GM18507 (cell line): Measurements from ENCODE around the gene SYT13.

Source experiments
- DNase-seq: peaks from one replicate; pipeline ENCODE4 v3.0.0; 2011; ENCODE audit warnings: low read depth; ENCODE audit not compliant: insufficient read length; ENCODE audit errors: extremely low spot score
- FAIRE-seq: peaks from 2 replicates; lab custom pipeline; 2011; peaks lifted over from hg19 to GRCh38; lab: Jason Lieb, UNC

The SYT13 gene

GRCh38 chr11:45285930-45286632 lies at the start of gene SYT13:
Gene SYT13, minus strand, starts transcription at chr11:45286341. Its CDS starts 134 bp downstream, at chr11:45286207.
- no peak for FAIRE-seq
- DNase-seq, result no peak

- no peak for DNase-seq
- no peak for FAIRE-seq
Observed at GRCh38 chr11:45335434-45335833, 49.3 kb upstream of the SYT13 start.

GRCh38 chr11:45334836-45335235 lies 48.7 kb upstream of the SYT13 start:
- DNase-seq, result no peak
- FAIRE-seq, result no peak

GRCh38 chr11:45334410-45334809 lies 48.3 kb upstream of the SYT13 start:
- FAIRE-seq (no peak), DNase-seq (no peak)

GRCh38 chr11:45333001-45333971 lies 47.1 kb upstream of the SYT13 start:
- FAIRE-seq (no peak), DNase-seq (no peak)

- peak; percentile 65 for FAIRE-seq
- peak; percentile 32 for DNase-seq
Observed at GRCh38 chr11:45332276-45332934, 46.3 kb upstream of the SYT13 start.

- DNase-seq, result no peak
- no peak for FAIRE-seq
Observed at GRCh38 chr11:45331839-45332238, 45.7 kb upstream of the SYT13 start.

GRCh38 chr11:45328726-45329125 lies 42.6 kb upstream of the SYT13 start:
- DNase-seq (no peak), FAIRE-seq (no peak)

- FAIRE-seq (no peak), DNase-seq (no peak)
Observed at GRCh38 chr11:45324459-45324858, 38.3 kb upstream of the SYT13 start.

GRCh38 chr11:45323601-45324249 lies 37.6 kb upstream of the SYT13 start:
- DNase-seq (no peak), FAIRE-seq (no peak)

- no peak for FAIRE-seq
- no peak for DNase-seq
Observed at GRCh38 chr11:45322891-45323600, 36.9 kb upstream of the SYT13 start.

- no peak for FAIRE-seq
- DNase-seq, result no peak
Observed at GRCh38 chr11:45322111-45322705, 36.1 kb upstream of the SYT13 start.

GRCh38 chr11:45321669-45322068 lies 35.5 kb upstream of the SYT13 start:
- FAIRE-seq (no peak), DNase-seq (no peak)

GRCh38 chr11:45321031-45321595 lies 35.0 kb upstream of the SYT13 start:
- DNase-seq (no peak), FAIRE-seq (no peak)

- DNase-seq (no peak), FAIRE-seq (no peak)
Observed at GRCh38 chr11:45320371-45320770, 34.2 kb upstream of the SYT13 start.

- DNase-seq (no peak), FAIRE-seq (no peak)
Observed at GRCh38 chr11:45319077-45319476, 32.9 kb upstream of the SYT13 start.

GRCh38 chr11:45318516-45318915 lies 32.4 kb upstream of the SYT13 start:
- FAIRE-seq (no peak), DNase-seq (no peak)

- no peak for FAIRE-seq
Observed at GRCh38 chr11:45316258-45316657, 30.1 kb upstream of the SYT13 start.

More at GRCh38 chr11:45316258-45316657, 30.1 kb upstream of the SYT13 start:
- no peak for DNase-seq
